ENCODE measurements around the gene NTHL1.

- no peak for TF ChIP-seq EZH2phosphoT487 (IDR thresholded peaks at IDR 0.05; ENCODE audit: borderline replicate concordance, low read length)
- TF ChIP-seq, protein P1, sequence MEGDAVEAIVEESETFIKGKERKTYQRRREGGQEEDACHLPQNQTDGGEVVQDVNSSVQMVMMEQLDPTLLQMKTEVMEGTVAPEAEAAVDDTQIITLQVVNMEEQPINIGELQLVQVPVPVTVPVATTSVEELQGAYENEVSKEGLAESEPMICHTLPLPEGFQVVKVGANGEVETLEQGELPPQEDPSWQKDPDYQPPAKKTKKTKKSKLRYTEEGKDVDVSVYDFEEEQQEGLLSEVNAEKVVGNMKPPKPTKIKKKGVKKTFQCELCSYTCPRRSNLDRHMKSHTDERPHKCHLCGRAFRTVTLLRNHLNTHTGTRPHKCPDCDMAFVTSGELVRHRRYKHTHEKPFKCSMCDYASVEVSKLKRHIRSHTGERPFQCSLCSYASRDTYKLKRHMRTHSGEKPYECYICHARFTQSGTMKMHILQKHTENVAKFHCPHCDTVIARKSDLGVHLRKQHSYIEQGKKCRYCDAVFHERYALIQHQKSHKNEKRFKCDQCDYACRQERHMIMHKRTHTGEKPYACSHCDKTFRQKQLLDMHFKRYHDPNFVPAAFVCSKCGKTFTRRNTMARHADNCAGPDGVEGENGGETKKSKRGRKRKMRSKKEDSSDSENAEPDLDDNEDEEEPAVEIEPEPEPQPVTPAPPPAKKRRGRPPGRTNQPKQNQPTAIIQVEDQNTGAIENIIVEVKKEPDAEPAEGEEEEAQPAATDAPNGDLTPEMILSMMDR (IDR thresholded peaks at IDR 0.05; ENCODE audit: low read depth, low read length, poor library complexity, severe bottlenecking) = no peak
These were observed 34.1 kb downstream of the NTHL1 start for GRCh38 chr16:2013527-2013926.

All from DOHH2 (cell line).